Measurements from ENCODE around the gene WAPL. TPM values are rescaled to one million over a fixed set of nuclear protein-coding genes. Genes with fewer than 3 reads are reported as not detected.

WAPL gene
- total and polyA plus RNA-seq, 2 experiments from 2014 or later, result 15.2 to 27.9 TPM

GRCh38 chr10:86413046-86413728, 108.4 kb downstream of the WAPL start:
- Histone ChIP-seq H3K27me3 (peaks cover 4% of the 10 kb centered on the region), H3K36me3 (no peaks in the 10 kb centered on the region), H3K4me3 (no peak overlapping the region), H3K27ac (no peak overlapping the region), H3K9me3 (ENCODE audit: low read depth) (no peaks in the 10 kb centered on the region), H3K4me1 (ENCODE audit: low read depth) (peaks cover 6% of the 10 kb centered on the region)
- peak in 1 of 2 donors; percentile 54 for DNase-seq (ENCODE audit: low read depth in 1 of 2, low spot score in 1 of 2)
- TF ChIP-seq, protein P1, sequence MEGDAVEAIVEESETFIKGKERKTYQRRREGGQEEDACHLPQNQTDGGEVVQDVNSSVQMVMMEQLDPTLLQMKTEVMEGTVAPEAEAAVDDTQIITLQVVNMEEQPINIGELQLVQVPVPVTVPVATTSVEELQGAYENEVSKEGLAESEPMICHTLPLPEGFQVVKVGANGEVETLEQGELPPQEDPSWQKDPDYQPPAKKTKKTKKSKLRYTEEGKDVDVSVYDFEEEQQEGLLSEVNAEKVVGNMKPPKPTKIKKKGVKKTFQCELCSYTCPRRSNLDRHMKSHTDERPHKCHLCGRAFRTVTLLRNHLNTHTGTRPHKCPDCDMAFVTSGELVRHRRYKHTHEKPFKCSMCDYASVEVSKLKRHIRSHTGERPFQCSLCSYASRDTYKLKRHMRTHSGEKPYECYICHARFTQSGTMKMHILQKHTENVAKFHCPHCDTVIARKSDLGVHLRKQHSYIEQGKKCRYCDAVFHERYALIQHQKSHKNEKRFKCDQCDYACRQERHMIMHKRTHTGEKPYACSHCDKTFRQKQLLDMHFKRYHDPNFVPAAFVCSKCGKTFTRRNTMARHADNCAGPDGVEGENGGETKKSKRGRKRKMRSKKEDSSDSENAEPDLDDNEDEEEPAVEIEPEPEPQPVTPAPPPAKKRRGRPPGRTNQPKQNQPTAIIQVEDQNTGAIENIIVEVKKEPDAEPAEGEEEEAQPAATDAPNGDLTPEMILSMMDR (IDR thresholded peaks at IDR 0.05; ENCODE audit: low read depth, low read length), result no peak

DNA sequence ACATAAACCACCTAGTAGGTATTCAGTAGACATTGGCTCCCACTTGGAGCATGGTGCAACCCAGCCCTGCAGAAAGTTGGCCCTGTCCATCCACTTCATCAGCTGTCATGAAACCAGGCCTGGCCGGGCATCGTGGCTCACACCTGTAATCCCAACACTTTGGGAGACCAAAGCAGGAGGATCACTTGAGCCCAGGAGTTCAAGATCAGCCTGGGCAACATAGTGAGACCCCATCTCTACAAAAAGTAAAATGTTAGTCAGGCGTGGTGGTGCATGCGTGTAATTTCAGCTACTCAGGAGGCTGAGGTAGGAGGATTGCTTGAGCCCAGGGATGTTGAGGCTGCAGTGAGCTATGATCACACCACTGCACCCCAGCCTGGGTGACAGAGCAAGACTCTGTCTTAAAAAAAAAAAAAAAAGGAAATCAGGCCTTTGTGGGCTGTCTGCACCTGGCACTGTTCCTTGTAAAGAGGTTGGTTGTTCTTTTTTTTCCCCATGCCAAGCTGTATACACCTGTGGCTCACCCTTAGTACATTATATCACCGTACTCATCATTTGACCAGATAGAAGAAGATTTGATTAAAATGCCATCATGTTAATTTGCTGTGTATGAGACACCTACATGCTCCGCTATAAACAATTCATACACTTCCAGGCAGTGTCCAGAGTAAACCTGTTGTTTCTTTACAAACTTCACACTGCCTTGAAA, 109.6 kb downstream of the WAPL start:
- TF ChIP-seq, protein P1 (IDR thresholded peaks at IDR 0.05; ENCODE audit: low read depth, low read length), result no peak
- peaks cover 6% of the 10 kb centered on the region for H3K4me1 ChIP-seq (ENCODE audit: low read depth)
- no peaks in the 10 kb centered on the region for H3K36me3 ChIP-seq
- no peaks in the 10 kb centered on the region for H3K9me3 ChIP-seq (ENCODE audit: low read depth)
- H3K4me3 ChIP-seq, result no peak overlapping the region
- DNase-seq (ENCODE audit: low read depth in 1 of 2, low spot score in 1 of 2), result no peak
- H3K27ac ChIP-seq, result peak overlapping the region; percentile 56
- H3K27me3 ChIP-seq, result no peaks in the 10 kb centered on the region

DNA sequence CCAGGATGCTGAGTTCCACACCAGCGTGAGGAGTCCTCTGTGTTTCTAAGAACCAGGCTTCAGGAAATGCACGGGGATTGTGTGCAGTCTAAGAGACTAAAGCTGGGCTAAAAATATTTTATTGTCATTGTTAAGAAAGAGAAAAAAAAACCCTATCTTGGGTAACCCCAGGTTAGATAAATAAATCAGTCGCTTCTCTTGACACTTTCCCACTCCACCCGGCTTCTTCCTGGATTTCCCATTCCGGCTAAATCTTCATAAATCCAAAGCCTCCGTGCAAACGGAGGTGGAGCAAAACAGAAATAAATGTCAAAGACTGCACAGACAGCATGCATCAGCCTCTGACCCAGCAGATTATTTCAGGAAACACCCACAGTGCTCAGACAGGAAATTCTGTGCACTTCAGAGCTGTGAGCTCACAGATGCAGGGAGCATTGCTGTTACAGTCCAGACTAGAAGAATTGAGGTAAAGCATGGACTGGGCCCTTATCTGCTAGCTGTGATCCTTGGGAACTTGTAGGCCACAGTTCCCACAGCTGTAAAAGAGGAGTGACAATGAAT, 110.2 kb downstream of the WAPL start:
- DNase-seq (ENCODE audit: low read depth in 1 of 2, low spot score in 1 of 2), result peak; percentile 45 to 82
- Histone ChIP-seq H3K36me3 (no peaks in the 10 kb centered on the region), H3K9me3 (ENCODE audit: low read depth) (no peaks in the 10 kb centered on the region), H3K27me3 (no peaks in the 10 kb centered on the region), H3K4me3 (no peak overlapping the region), H3K4me1 (ENCODE audit: low read depth) (peaks cover 6% of the 10 kb centered on the region), H3K27ac (peak overlapping the region; percentile 56)
- TF ChIP-seq, protein P1 (IDR thresholded peaks at IDR 0.05; ENCODE audit: low read depth, low read length), result no peak

DNA sequence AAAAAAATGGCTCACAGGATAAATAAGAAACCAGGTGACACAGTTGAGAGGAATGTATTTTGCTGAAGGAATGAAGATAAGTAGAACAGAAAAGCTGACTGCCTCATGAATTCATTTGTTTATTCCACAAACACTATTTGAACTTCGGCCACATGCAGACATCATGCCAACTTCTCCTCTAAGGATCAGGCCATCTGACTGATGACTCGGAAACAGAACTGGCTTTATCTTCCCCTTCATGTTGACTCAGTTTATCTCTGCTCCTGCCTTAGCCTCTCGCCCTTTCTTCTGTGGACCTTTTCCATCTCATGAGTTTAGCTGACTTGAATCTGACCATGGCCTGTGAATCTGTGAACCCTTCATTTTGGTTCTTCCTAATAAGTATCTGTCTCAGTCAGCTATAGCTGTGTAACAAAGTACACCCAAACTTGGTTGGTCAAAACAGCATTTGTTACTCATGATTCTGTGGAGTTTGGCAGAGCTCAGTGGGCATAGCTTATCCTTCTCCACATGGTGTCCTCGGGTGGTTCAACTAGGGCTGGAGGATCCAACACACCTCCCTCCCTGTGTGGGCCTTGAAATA, 111.0 kb downstream of the WAPL start:
- H3K27ac ChIP-seq, result no peak overlapping the region

GRCh38 chr10:86409183-86409582, 112.4 kb downstream of the WAPL start:
- peaks cover 6% of the 10 kb centered on the region for H3K4me1 ChIP-seq (ENCODE audit: low read depth)

More for the DNA sequence above, 111.0 kb downstream of the WAPL start:
- Histone ChIP-seq H3K9me3 (ENCODE audit: low read depth) (no peaks in the 10 kb centered on the region), H3K36me3 (no peaks in the 10 kb centered on the region), H3K27me3 (no peaks in the 10 kb centered on the region), H3K4me3 (no peak overlapping the region), H3K4me1 (ENCODE audit: low read depth) (peaks cover 6% of the 10 kb centered on the region)
- peak in 1 of 2 donors; percentile 27 for DNase-seq (ENCODE audit: low read depth in 1 of 2, low spot score in 1 of 2)
- TF ChIP-seq, protein P1 (IDR thresholded peaks at IDR 0.05; ENCODE audit: low read depth, low read length), result no peak

More at GRCh38 chr10:86409183-86409582, 112.4 kb downstream of the WAPL start:
- TF ChIP-seq, protein P1 (IDR thresholded peaks at IDR 0.05; ENCODE audit: low read depth, low read length), result no peak
- Histone ChIP-seq H3K36me3 (no peaks in the 10 kb centered on the region), H3K9me3 (ENCODE audit: low read depth) (no peaks in the 10 kb centered on the region), H3K27ac (no peak overlapping the region), H3K27me3 (no peaks in the 10 kb centered on the region), H3K4me3 (no peak overlapping the region)
- DNase-seq (ENCODE audit: low read depth in 1 of 2, low spot score in 1 of 2), result no peak

All from cardiac muscle cell (in vitro differentiated cells and primary cell).